ENCODE results near the gene PIM3. TPM values are rescaled to one million over a fixed set of nuclear protein-coding genes. Genes with fewer than 3 reads are reported as not detected.
A peak's percentile ranks its signal among the peaks of the same experiment; 100 is the strongest.

PIM3 gene
- total RNA-seq, 1 experiment from 2014 or later: 42.9 TPM

DNA sequence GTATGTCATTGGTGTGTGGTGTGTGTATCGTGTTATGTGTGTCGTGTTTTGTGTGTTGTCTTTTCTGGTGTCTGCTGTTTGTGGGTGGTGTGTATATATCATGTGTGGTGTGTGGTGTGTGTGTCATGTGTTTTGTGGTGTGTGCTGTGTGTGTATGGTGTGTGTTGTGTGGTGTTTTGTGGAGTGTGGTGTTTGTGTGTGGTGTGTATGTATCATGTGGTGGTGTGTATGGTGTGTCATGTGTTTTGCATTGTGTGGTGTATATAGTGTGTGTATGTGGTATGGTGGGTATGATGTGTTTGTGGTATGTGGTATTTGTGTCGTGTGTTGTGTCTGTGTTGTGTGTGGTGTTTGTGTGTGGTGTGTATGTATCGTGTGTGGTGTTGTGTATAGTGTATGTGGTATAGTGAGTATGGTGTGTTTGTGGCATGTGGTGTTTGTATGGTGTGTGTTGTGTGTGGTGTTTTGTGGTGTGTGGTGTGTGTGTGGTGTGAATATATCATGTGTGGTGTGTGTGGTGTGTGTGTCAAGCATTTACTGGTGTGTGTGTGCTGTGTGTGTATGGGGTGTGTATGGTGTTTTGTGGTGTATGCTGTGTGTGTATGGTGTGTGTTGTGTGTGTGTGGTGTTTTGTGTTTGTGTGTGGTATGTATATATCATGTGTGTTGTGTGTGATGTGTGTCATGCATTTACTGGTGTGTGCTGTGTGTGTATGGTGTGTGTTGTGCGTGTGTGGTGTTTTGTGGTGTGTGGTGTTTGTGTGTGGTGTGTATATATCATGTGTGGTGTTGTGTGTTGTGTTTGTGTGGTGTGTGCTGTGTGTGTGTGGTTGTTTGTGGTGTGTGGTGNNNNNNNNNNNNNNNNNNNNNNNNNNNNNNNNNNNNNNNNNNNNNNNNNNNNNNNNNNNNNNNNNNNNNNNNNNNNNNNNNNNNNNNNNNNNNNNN, 12.7 kb downstream of the PIM3 start:
- Mint-ChIP-seq H3K4me1 (peaks cover 6% of the 10 kb centered on the region), H3K27ac (no peak overlapping the region), H3K36me3 (no peaks in the 10 kb centered on the region), H3K9me3 (no peaks in the 10 kb centered on the region), H3K4me3 (no peak overlapping the region), H3K27me3 (ENCODE audit: low read depth) (peaks cover 8% of the 10 kb centered on the region)
- DNase-seq (ENCODE audit: low spot score): no peak
- TF ChIP-seq GABPB1 (CRISPR knock-in tag; IDR thresholded peaks at IDR 0.05): no peak
- TF ChIP-seq SMAD4 (CRISPR knock-in tag; IDR thresholded peaks at IDR 0.05): no peak
- no peak for TF ChIP-seq TEAD1 (CRISPR knock-in tag; IDR thresholded peaks at IDR 0.05)
- no peak for TF ChIP-seq GRHL2 (CRISPR knock-in tag; IDR thresholded peaks at IDR 0.05; ENCODE audit: insufficient replicate concordance, severe bottlenecking)
- TF ChIP-seq, protein P1, sequence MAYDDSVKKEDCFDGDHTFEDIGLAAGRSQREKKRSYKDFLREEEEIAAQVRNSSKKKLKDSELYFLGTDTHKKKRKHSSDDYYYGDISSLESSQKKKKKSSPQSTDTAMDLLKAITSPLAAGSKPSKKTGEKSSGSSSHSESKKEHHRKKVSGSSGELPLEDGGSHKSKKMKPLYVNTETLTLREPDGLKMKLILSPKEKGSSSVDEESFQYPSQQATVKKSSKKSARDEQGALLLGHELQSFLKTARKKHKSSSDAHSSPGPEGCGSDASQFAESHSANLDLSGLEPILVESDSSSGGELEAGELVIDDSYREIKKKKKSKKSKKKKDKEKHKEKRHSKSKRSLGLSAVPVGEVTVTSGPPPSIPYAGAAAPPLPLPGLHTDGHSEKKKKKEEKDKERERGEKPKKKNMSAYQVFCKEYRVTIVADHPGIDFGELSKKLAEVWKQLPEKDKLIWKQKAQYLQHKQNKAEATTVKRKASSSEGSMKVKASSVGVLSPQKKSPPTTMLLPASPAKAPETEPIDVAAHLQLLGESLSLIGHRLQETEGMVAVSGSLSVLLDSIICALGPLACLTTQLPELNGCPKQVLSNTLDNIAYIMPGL (CRISPR knock-in tag; IDR thresholded peaks at IDR 0.05): no peak
- no peak for TF ChIP-seq ZNF263 (CRISPR knock-in tag; IDR thresholded peaks at IDR 0.05; ENCODE audit: low read depth)
- TF ChIP-seq ZBTB21 (CRISPR knock-in tag; IDR thresholded peaks at IDR 0.05; ENCODE audit: borderline replicate concordance): no peak
- TF ChIP-seq, protein P2, sequence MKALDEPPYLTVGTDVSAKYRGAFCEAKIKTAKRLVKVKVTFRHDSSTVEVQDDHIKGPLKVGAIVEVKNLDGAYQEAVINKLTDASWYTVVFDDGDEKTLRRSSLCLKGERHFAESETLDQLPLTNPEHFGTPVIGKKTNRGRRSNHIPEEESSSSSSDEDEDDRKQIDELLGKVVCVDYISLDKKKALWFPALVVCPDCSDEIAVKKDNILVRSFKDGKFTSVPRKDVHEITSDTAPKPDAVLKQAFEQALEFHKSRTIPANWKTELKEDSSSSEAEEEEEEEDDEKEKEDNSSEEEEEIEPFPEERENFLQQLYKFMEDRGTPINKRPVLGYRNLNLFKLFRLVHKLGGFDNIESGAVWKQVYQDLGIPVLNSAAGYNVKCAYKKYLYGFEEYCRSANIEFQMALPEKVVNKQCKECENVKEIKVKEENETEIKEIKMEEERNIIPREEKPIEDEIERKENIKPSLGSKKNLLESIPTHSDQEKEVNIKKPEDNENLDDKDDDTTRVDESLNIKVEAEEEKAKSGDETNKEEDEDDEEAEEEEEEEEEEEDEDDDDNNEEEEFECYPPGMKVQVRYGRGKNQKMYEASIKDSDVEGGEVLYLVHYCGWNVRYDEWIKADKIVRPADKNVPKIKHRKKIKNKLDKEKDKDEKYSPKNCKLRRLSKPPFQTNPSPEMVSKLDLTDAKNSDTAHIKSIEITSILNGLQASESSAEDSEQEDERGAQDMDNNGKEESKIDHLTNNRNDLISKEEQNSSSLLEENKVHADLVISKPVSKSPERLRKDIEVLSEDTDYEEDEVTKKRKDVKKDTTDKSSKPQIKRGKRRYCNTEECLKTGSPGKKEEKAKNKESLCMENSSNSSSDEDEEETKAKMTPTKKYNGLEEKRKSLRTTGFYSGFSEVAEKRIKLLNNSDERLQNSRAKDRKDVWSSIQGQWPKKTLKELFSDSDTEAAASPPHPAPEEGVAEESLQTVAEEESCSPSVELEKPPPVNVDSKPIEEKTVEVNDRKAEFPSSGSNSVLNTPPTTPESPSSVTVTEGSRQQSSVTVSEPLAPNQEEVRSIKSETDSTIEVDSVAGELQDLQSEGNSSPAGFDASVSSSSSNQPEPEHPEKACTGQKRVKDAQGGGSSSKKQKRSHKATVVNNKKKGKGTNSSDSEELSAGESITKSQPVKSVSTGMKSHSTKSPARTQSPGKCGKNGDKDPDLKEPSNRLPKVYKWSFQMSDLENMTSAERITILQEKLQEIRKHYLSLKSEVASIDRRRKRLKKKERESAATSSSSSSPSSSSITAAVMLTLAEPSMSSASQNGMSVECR (CRISPR knock-in tag; IDR thresholded peaks at IDR 0.05; ENCODE audit: borderline replicate concordance): no peak
- TF ChIP-seq, protein P3, sequence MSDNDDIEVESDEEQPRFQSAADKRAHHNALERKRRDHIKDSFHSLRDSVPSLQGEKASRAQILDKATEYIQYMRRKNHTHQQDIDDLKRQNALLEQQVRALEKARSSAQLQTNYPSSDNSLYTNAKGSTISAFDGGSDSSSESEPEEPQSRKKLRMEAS (CRISPR knock-in tag; IDR thresholded peaks at IDR 0.05): no peak
- no peak for TF ChIP-seq MYBL2 (CRISPR knock-in tag; IDR thresholded peaks at IDR 0.05)
- no peak for TF ChIP-seq ZNF232 (CRISPR knock-in tag; IDR thresholded peaks at IDR 0.05)
- ChIA-PET CTCF (no interaction called here), POLR2A (no interaction called here)
- no peak for ATAC-seq

DNA sequence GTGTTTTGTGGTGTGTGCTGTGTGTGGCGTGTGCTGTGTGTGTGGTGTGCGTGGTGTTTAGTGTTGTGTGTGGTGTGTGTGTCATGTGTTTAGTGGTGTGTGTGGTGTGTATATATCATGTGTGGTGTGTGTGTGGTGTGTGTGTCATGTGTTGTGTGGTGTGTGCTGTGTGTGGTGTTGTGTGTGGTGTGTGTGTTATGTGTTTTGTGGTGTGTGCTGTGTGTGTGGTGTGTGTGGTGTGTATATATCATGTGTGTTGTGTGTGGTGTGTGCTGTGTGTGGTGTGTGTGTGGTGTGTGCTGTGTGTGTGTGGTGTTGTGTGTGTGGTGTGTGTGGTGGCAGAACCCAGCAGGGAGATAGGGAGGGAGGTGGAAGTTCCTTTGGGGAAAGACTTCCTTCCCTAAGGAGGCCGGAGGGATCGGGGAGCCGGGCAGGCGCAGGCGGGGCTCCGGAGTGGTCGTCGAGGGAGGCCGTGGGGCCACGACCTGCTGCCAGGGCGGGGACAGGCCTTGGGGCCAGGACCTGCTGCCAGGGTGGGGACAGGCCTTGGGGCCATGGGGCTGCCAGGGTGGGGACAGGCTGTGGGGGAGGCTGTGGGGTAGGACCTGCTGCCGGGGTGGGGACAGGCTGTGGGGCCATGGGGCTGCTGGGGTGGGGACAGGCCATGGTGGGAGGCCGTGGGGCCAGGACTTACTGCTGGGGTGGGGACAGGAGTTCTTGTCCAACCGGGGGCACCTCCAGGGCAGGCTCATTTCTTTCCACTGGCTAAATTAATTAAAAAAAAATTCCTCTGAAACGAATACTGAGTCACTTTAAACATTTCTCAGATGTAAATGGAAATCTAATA, 15.2 kb downstream of the PIM3 start:
- DNase-seq (ENCODE audit: low spot score) (peak; percentile 42), ATAC-seq (no peak; the same call in 1 of the 2 replicates)
- Mint-ChIP-seq H3K4me3 (no peak overlapping the region), H3K36me3 (peaks cover 7% of the 10 kb centered on the region), H3K27ac (no peak overlapping the region), H3K4me1 (peaks cover 2% of the 10 kb centered on the region), H3K27me3 (ENCODE audit: low read depth) (peaks cover 4% of the 10 kb centered on the region), H3K9me3 (peaks cover 8% of the 10 kb centered on the region)
- POLR2A ChIA-PET: no interaction called here
- CTCF ChIA-PET: interaction anchor here (1.4 to 1.6 kb wide), 2 partner anchors 18 to 54 kb away, joined by 3 to 11 read pairs; no protein-coding TSS in a partner anchor
- TF ChIP-seq FOXJ3 (CRISPR knock-in tag; IDR thresholded peaks at IDR 0.05; ENCODE audit: borderline replicate concordance) (no peak), TEAD4 (CRISPR knock-in tag; IDR thresholded peaks at IDR 0.05) (no peak), ZNF263 (CRISPR knock-in tag; IDR thresholded peaks at IDR 0.05; ENCODE audit: low read depth) (no peak), ZNF416 (CRISPR knock-in tag; IDR thresholded peaks at IDR 0.05) (no peak), TCF7 (CRISPR knock-in tag; IDR thresholded peaks at IDR 0.05; ENCODE audit: low read depth) (no peak)
- TF ChIP-seq, protein P2 (CRISPR knock-in tag; IDR thresholded peaks at IDR 0.05; ENCODE audit: borderline replicate concordance): no peak
